GM12801 (cell line): Measurements from ENCODE around the gene ETV6.

Experiments
- CTCF ChIP-seq: IDR thresholded peaks from one replicate; pipeline ENCODE4 v1.5.1; 2011; ENCODE audit warnings: control low read depth; ENCODE audit not compliant: insufficient read length; ENCODE audit errors: extremely low read depth

Gene ETV6

GRCh38 chr12:11768233-11768965 lies 118.9 kb downstream of the ETV6 start:
- no peak for TF ChIP-seq CTCF

GRCh38 chr12:11769723-11770514 lies 120.4 kb downstream of the ETV6 start:
- no peak for TF ChIP-seq CTCF

- TF ChIP-seq CTCF, result no peak
These were observed 121.9 kb downstream of the ETV6 start for GRCh38 chr12:11771356-11771755.

GRCh38 chr12:11771895-11772502 lies 122.5 kb downstream of the ETV6 start:
- TF ChIP-seq CTCF, result no peak

GRCh38 chr12:11773889-11774677 lies 124.6 kb downstream of the ETV6 start:
- TF ChIP-seq CTCF, result no peak

- no peak for TF ChIP-seq CTCF
These were observed 125.3 kb downstream of the ETV6 start for GRCh38 chr12:11774821-11775220.

GRCh38 chr12:11776316-11776715 lies 126.8 kb downstream of the ETV6 start:
- TF ChIP-seq CTCF, result no peak
